HEK293 (cell line): ENCODE results near the gene ZNF467.

Source experiments
- CTCF ChIA-PET: fragments of 350-600 bp; formaldehyde crosslinking; extraction: SDS; loops from one replicate; lab custom pipeline; 2021; ENCODE audit warnings: antibody characterized with exemption; lab: Yijun Ruan, JAX
- POLR2A ChIA-PET: fragments of 300-600 bp; formaldehyde crosslinking; extraction: SDS; loops from one replicate; lab custom pipeline; 2020; ENCODE audit warnings: antibody characterized with exemption, inconsistent platforms; lab: Yijun Ruan, JAX
- H3K27ac ChIP-seq: fragments of 200-500 bp; sonication (Bioruptor generic); 2 replicates; pipeline ENCODE4 v1.5.1; 2014; ENCODE audit warnings: low read depth, low read length, control low read depth, inconsistent platforms; ENCODE audit errors: extremely low read depth
- H3K36me3 ChIP-seq, 2 experiments: fragments of 200-500 bp in 1 of 2; sonication (Bioruptor generic) in 1 of 2; 1 replicate in 1 of 2; 2 replicates in 1 of 2; pipeline ENCODE4 v1.5.1; 2014 to 2017; ENCODE audit warnings: inconsistent platforms in 2 of 2, low read length in 2 of 2; ENCODE audit not compliant: control insufficient read depth in 2 of 2, insufficient read depth in 1 of 2
- H3K4me1 ChIP-seq: fragments of 200-500 bp; sonication (Bioruptor generic); 2 replicates; pipeline ENCODE4 v1.5.1; 2014; ENCODE audit warnings: mild to moderate bottlenecking, low read length, inconsistent platforms; ENCODE audit not compliant: control insufficient read depth, insufficient read depth
- H3K4me3 ChIP-seq: 2 replicates; pipeline ENCODE4 v1.5.1; 2011; ENCODE audit warnings: low read depth, mild to moderate bottlenecking, control low read depth, low read length, moderate library complexity
- H3K9me3 ChIP-seq: fragments of 200-500 bp; sonication (Bioruptor generic); 2 replicates; pipeline ENCODE4 v1.5.1; 2014; ENCODE audit warnings: low read depth, low read length, inconsistent platforms; ENCODE audit not compliant: control insufficient read depth, insufficient read depth
- EGR2 ChIP-seq: fragments of 450-650 bp; formaldehyde crosslinking; IDR thresholded peaks from 2 replicates; pipeline ENCODE4 v1.5.1; 2016; ENCODE audit warnings: low read depth, missing biosample characterization, missing genetic modification characterization
- GLIS2 ChIP-seq: fragments of 450-650 bp; formaldehyde crosslinking; IDR thresholded peaks from 2 replicates; pipeline ENCODE4 v1.5.1; 2016; ENCODE audit warnings: missing biosample characterization, missing genetic modification characterization
- KLF10 ChIP-seq: fragments of 450-650 bp; IDR thresholded peaks from 2 replicates; pipeline ENCODE4 v1.5.1; 2018; ENCODE audit warnings: missing biosample characterization, mild to moderate bottlenecking, missing genetic modification characterization
- KLF8 ChIP-seq: fragments of 450-650 bp; formaldehyde crosslinking; IDR thresholded peaks from 2 replicates; pipeline ENCODE4 v1.5.1; 2016; ENCODE audit warnings: missing biosample characterization, missing genetic modification characterization
- KLF9 ChIP-seq: fragments of 450-650 bp; formaldehyde crosslinking; IDR thresholded peaks from 2 replicates; pipeline ENCODE4 v1.5.1; 2016; ENCODE audit warnings: missing biosample characterization, missing genetic modification characterization, low read depth
- RBAK ChIP-seq: fragments of 450-650 bp; formaldehyde crosslinking; IDR thresholded peaks from 2 replicates; pipeline ENCODE4 v1.5.1; 2016; ENCODE audit warnings: missing biosample characterization, missing genetic modification characterization
- ZBTB21 ChIP-seq: fragments of 450-650 bp; formaldehyde crosslinking; IDR thresholded peaks from 2 replicates; pipeline ENCODE4 v1.5.1; 2017; ENCODE audit warnings: missing biosample characterization, missing genetic modification characterization
- ZFP37 ChIP-seq: fragments of 450-650 bp; formaldehyde crosslinking; IDR thresholded peaks from 2 replicates; pipeline ENCODE4 v1.5.1; 2016; ENCODE audit warnings: missing biosample characterization, missing genetic modification characterization
- ZNF121 ChIP-seq: fragments of 450-650 bp; formaldehyde crosslinking; IDR thresholded peaks from 2 replicates; pipeline ENCODE4 v1.5.1; 2016; ENCODE audit warnings: missing biosample characterization, missing genetic modification characterization
- ZNF155 ChIP-seq: fragments of 450-650 bp; formaldehyde crosslinking; IDR thresholded peaks from 2 replicates; pipeline ENCODE4 v1.5.1; 2016; ENCODE audit warnings: missing biosample characterization, missing genetic modification characterization
- ZNF16 ChIP-seq: fragments of 450-650 bp; formaldehyde crosslinking; IDR thresholded peaks from 2 replicates; pipeline ENCODE4 v1.5.1; 2016; ENCODE audit warnings: low read depth, missing biosample characterization, missing genetic modification characterization
- ZNF19 ChIP-seq: fragments of 450-650 bp; formaldehyde crosslinking; IDR thresholded peaks from 2 replicates; pipeline ENCODE4; 2016; ENCODE audit warnings: missing biosample characterization, missing genetic modification characterization, low read depth
- ZNF433 ChIP-seq: fragments of 450-650 bp; formaldehyde crosslinking; IDR thresholded peaks from 2 replicates; pipeline ENCODE4 v1.5.1; 2016; ENCODE audit warnings: missing biosample characterization, missing genetic modification characterization, low read depth
- ZNF560 ChIP-seq: fragments of 450-650 bp; formaldehyde crosslinking; IDR thresholded peaks from 2 replicates; pipeline ENCODE4 v1.5.1; 2017; ENCODE audit warnings: missing biosample characterization, missing genetic modification characterization, borderline replicate concordance
- ZNF596 ChIP-seq: fragments of 450-650 bp; IDR thresholded peaks from 2 replicates; pipeline ENCODE4 v1.5.0; 2018; ENCODE audit warnings: missing biosample characterization, mild to moderate bottlenecking, missing genetic modification characterization, moderate library complexity
- ZNF701 ChIP-seq: fragments of 450-650 bp; formaldehyde crosslinking; IDR thresholded peaks from 2 replicates; pipeline ENCODE4 v1.5.1; 2016; ENCODE audit warnings: missing biosample characterization, missing genetic modification characterization
- ZNF768 ChIP-seq: fragments of 450-650 bp; formaldehyde crosslinking; IDR thresholded peaks from 2 replicates; pipeline ENCODE4 v1.5.1; 2018; ENCODE audit warnings: missing biosample characterization, mild to moderate bottlenecking, missing genetic modification characterization
- ZNF777 ChIP-seq: fragments of 450-650 bp; formaldehyde crosslinking; IDR thresholded peaks from 2 replicates; pipeline ENCODE4 v1.5.1; 2017; ENCODE audit warnings: missing biosample characterization, missing genetic modification characterization, borderline replicate concordance
- TF ChIP-seq, protein P1 (sequence below): fragments of 450-650 bp; formaldehyde crosslinking; optimal IDR thresholded peaks from 2 replicates; pipeline ENCODE3; 2016; ENCODE audit warnings: missing biosample characterization, mild to moderate bottlenecking, missing genetic modification characterization
- TF ChIP-seq, protein P2 (sequence below): fragments of 450-650 bp; formaldehyde crosslinking; IDR thresholded peaks from 2 replicates; pipeline ENCODE4 v1.5.1; 2016; ENCODE audit warnings: missing biosample characterization, missing genetic modification characterization

Gene ZNF467

DNA sequence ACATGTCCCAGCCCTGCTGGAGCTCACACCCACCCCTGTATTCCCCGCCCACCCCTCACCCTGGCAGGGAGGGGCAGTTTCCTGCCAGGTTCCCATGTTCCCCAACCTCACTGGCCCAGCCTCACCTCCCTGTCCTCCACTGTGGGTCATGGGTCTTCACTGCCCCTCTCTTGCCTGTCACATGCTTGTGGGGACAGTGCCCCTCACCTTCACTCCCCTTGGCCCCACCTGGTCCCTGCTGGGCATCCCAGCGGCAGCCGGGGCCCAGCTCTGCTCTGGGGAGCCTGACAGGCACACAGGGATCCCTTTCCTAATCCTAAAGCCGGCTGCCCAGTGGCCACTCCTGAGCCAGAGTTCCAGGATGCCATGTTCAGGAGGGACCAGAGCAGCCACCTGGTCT lies 43.4 kb upstream of the ZNF467 start (continued):
- TF ChIP-seq, protein P1, sequence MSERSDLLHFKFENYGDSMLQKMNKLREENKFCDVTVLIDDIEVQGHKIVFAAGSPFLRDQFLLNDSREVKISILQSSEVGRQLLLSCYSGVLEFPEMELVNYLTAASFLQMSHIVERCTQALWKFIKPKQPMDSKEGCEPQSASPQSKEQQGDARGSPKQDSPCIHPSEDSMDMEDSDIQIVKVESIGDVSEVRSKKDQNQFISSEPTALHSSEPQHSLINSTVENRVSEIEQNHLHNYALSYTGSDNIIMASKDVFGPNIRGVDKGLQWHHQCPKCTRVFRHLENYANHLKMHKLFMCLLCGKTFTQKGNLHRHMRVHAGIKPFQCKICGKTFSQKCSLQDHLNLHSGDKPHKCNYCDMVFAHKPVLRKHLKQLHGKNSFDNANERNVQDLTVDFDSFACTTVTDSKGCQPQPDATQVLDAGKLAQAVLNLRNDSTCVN = no peak

DNA sequence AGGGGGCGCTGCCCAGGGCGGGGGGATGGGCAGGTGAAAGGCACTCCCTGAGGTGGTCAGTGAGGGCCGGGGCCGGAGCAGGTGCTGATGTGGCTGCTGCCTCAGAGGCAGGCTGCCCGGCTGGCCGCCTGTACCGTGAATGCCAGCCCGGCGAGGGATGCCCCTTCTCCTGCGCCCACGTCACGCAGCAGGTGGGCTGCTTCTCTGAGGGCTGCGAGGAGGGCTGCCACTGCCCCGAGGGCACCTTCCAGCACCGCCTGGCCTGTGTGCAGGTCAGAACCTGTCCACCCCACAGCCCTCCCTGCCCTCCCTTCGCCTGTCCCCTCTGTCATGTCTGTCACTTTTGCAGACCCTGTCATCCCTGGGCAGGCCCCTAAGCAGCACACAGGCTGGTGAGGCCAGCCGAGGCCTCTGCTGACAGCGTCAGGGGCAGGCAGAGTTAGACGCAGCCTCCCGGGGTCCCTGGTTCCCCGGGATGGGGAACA lies 42.9 kb upstream of the ZNF467 start:
- H3K4me3 ChIP-seq = no peak overlapping the region
- POLR2A ChIA-PET = no interaction called here
- TF ChIP-seq ZNF701 (tag by site-specific recombination) (no peak), RBAK (tag by site-specific recombination) (no peak), ZNF433 (no peak), ZNF16 (no peak), ZNF121 (tag by site-specific recombination) (no peak), ZNF596 (tag by site-specific recombination) (no peak), ZNF560 (no peak), ZNF19 (tag by site-specific recombination) (no peak), KLF8 (tag by site-specific recombination) (no peak)
- TF ChIP-seq, protein P2, sequence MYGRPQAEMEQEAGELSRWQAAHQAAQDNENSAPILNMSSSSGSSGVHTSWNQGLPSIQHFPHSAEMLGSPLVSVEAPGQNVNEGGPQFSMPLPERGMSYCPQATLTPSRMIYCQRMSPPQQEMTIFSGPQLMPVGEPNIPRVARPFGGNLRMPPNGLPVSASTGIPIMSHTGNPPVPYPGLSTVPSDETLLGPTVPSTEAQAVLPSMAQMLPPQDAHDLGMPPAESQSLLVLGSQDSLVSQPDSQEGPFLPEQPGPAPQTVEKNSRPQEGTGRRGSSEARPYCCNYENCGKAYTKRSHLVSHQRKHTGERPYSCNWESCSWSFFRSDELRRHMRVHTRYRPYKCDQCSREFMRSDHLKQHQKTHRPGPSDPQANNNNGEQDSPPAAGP (tag by site-specific recombination) = no peak
- H3K4me1 ChIP-seq = no peaks in the 10 kb centered on the region
- CTCF ChIA-PET = no interaction called here
- H3K36me3 ChIP-seq = no peaks in the 10 kb centered on the region
- no peaks in the 10 kb centered on the region for H3K9me3 ChIP-seq
- H3K27ac ChIP-seq = no peak overlapping the region

DNA sequence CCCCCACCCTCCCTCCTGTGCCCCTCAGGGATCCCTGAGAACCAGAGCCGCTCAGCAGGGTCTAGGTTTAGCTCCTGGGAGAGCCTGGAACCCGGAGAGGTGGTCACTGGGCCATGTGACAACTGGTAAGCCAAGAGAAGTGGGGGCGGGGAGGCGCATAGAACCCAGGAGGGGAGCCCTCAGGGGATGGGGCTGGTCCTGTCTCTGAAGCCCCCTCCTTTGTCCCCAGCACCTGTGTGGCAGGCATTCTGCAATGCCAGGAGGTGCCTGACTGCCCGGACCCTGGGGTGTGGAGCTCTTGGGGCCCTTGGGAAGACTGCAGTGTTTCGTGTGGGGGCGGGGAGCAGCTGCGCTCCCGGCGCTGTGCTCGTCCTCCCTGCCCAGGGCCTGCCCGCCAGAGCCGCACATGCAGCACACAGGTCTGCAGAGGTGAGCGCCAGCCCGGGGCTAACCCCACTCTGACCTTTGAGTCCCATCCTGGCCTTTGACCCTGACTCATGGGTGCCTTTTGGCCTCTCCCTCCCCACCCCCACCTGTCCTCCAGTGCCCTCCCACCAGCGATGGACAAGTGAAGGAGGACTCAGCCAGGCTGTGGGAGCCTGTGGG lies 42.4 kb upstream of the ZNF467 start:
- Histone ChIP-seq H3K9me3 (no peaks in the 10 kb centered on the region), H3K4me3 (no peak overlapping the region), H3K4me1 (no peaks in the 10 kb centered on the region), H3K36me3 (no peaks in the 10 kb centered on the region), H3K27ac (no peak overlapping the region)
- TF ChIP-seq EGR2 (tag by site-specific recombination) = 0 out of 2 replicates have a peak, but pooled peaks have one; percentile 16
- TF ChIP-seq ZNF155 = no peak
- CTCF ChIA-PET = no interaction called here
- POLR2A ChIA-PET = no interaction called here

DNA sequence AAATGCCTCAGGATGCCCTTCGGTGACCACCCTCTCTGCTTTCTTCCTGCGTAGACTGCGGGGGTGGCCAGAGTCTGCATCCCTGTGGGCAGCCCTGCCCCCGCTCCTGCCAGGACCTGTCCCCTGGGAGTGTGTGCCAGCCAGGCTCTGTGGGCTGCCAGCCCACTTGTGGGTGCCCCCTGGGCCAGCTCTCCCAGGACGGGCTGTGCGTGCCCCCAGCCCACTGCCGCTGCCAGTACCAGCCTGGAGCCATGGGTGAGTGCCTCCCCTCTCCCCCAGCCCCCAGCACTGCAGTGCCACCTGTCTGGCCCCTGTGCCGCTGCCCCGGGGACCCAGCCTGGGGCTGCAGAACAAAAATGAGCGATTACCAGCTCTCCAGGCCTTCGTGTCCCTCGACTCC lies 41.7 kb upstream of the ZNF467 start:
- Histone ChIP-seq H3K36me3 (no peaks in the 10 kb centered on the region), H3K9me3 (no peaks in the 10 kb centered on the region), H3K4me3 (no peak overlapping the region), H3K27ac (no peak overlapping the region), H3K4me1 (no peaks in the 10 kb centered on the region)
- CTCF ChIA-PET = no interaction called here
- TF ChIP-seq ZNF777 (tag by site-specific recombination) = no peak
- peak; percentile 24; the same call in 1 of the 2 replicates for TF ChIP-seq GLIS2
- POLR2A ChIA-PET = no interaction called here

DNA sequence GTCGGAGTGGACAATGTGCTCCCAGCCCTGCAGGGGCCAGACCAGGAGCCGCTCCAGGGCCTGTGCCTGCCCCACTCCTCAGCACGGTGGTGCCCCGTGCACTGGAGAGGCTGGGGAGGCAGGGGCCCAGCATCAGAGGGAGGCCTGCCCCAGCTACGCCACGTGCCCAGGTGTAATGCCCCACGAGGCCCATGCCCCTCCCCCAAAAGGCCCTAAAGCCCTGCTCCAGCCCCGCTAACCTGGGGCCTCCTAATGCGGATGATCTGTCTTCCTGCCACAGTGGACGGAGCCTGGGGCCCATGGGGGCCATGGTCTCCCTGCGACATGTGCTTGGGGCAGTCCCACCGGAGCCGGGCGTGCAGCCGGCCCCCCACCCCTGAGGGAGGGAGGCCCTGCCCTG lies 41.1 kb upstream of the ZNF467 start:
- CTCF ChIA-PET = no interaction called here
- TF ChIP-seq KLF9 (tag by site-specific recombination) (no peak), ZFP37 (no peak), KLF10 (tag by site-specific recombination) (no peak), ZBTB21 (tag by site-specific recombination) (no peak), ZNF768 (tag by site-specific recombination) (no peak)

More for the DNA sequence above, 41.1 kb upstream of the ZNF467 start:
- Histone ChIP-seq H3K27ac (no peak overlapping the region), H3K4me3 (no peak overlapping the region), H3K9me3 (no peaks in the 10 kb centered on the region), H3K4me1 (no peaks in the 10 kb centered on the region), H3K36me3 (no peaks in the 10 kb centered on the region)
- POLR2A ChIA-PET = no interaction called here
